Ishikawa (cell line): ENCODE measurements around the gene ABHD2.

Source experiments
- CEBPB ChIP-seq: IDR thresholded peaks from 2 replicates; pipeline ENCODE4 v1.6.1; 2012
- CREB1 ChIP-seq: IDR thresholded peaks from 2 replicates; pipeline ENCODE4 v1.6.1; 2012; ENCODE audit warnings: low read depth
- EGR1 ChIP-seq: IDR thresholded peaks from 2 replicates; pipeline ENCODE4 v1.6.1; 2012
- EP300 ChIP-seq: IDR thresholded peaks from 2 replicates; pipeline ENCODE4 v1.6.1; 2012; ENCODE audit warnings: borderline replicate concordance
- FOXM1 ChIP-seq: IDR thresholded peaks from 2 replicates; pipeline ENCODE4 v1.6.1; 2012; ENCODE audit warnings: low read depth, borderline replicate concordance
- MAX ChIP-seq: IDR thresholded peaks from 2 replicates; pipeline ENCODE4 v1.6.1; 2012
- NFIC ChIP-seq: IDR thresholded peaks from 2 replicates; pipeline ENCODE4 v1.6.1; 2012
- RAD21 ChIP-seq: IDR thresholded peaks from 2 replicates; pipeline ENCODE4 v1.6.1; 2012; ENCODE audit warnings: low read depth
- REST ChIP-seq: IDR thresholded peaks from 2 replicates; pipeline ENCODE4 v1.6.1; 2012; ENCODE audit warnings: low read depth, mild to moderate bottlenecking
- TAF1 ChIP-seq: IDR thresholded peaks from 2 replicates; pipeline ENCODE4 v1.6.1; 2012; ENCODE audit warnings: low read depth, mild to moderate bottlenecking
- TCF12 ChIP-seq: IDR thresholded peaks from 2 replicates; pipeline ENCODE4 v1.6.1; 2012; ENCODE audit warnings: low read depth
- TEAD4 ChIP-seq: IDR thresholded peaks from 2 replicates; pipeline ENCODE4 v1.6.1; 2012
- USF1 ChIP-seq: IDR thresholded peaks from 2 replicates; pipeline ENCODE4 v1.6.1; 2012
- YY1 ChIP-seq: IDR thresholded peaks from 2 replicates; pipeline ENCODE4 v1.6.1; 2012; ENCODE audit warnings: low read depth
- ZBTB7A ChIP-seq: IDR thresholded peaks from 2 replicates; pipeline ENCODE4 v1.6.1; 2012; ENCODE audit warnings: low read depth

ABHD2 gene

GRCh38 chr15:89072277-89072869 lies 15.9 kb upstream of the ABHD2 start:
- TF ChIP-seq TCF12 (no peak), REST (no peak), EP300 (no peak), EGR1 (no peak), TAF1 (no peak), CREB1 (no peak), NFIC (no peak), TEAD4 (no peak), ZBTB7A (no peak), CEBPB (no peak), YY1 (no peak), USF1 (no peak), RAD21 (no peak), FOXM1 (no peak), MAX (no peak)

- TF ChIP-seq YY1 = no peak
- no peak for TF ChIP-seq REST
- no peak for TF ChIP-seq FOXM1
- TF ChIP-seq TEAD4 = no peak
- TF ChIP-seq RAD21 = no peak
- no peak for TF ChIP-seq EP300
- TF ChIP-seq USF1 = no peak
- no peak for TF ChIP-seq CEBPB
- TF ChIP-seq TAF1 = no peak
- no peak for TF ChIP-seq MAX
- TF ChIP-seq ZBTB7A = no peak
- no peak for TF ChIP-seq NFIC
- TF ChIP-seq EGR1 = no peak
- no peak for TF ChIP-seq TCF12
Observed at GRCh38 chr15:89074402-89075012, 13.7 kb upstream of the ABHD2 start.

GRCh38 chr15:89075101-89075640 lies 13.1 kb upstream of the ABHD2 start:
- TF ChIP-seq RAD21 (no peak), CEBPB (no peak), REST (no peak), NFIC (no peak), TAF1 (no peak), TCF12 (no peak), FOXM1 (no peak), EGR1 (no peak), CREB1 (no peak), USF1 (no peak)

- TF ChIP-seq NFIC (no peak), ZBTB7A (no peak), TEAD4 (no peak), TCF12 (no peak), EP300 (no peak), CREB1 (no peak), CEBPB (no peak), YY1 (no peak), TAF1 (no peak), FOXM1 (no peak), EGR1 (no peak), MAX (no peak), REST (no peak), USF1 (no peak), RAD21 (no peak)
Observed at GRCh38 chr15:89075846-89076245, 12.4 kb upstream of the ABHD2 start.
